ENCODE results near the gene RPAP3.

GRCh38 chr12:47746523-47746922 lies 40.7 kb upstream of the RPAP3 start:
- no peak for TF ChIP-seq CTCF (IDR thresholded peaks at IDR 0.05; ENCODE audit: poor library complexity, severe bottlenecking)
- TF ChIP-seq EP300 (conservative IDR thresholded peaks at IDR 0.05; ENCODE audit: poor library complexity, severe bottlenecking) = no peak
- TF ChIP-seq TAF1 (IDR thresholded peaks at IDR 0.05; ENCODE audit: low read depth) = no peak
- TF ChIP-seq, protein P1, sequence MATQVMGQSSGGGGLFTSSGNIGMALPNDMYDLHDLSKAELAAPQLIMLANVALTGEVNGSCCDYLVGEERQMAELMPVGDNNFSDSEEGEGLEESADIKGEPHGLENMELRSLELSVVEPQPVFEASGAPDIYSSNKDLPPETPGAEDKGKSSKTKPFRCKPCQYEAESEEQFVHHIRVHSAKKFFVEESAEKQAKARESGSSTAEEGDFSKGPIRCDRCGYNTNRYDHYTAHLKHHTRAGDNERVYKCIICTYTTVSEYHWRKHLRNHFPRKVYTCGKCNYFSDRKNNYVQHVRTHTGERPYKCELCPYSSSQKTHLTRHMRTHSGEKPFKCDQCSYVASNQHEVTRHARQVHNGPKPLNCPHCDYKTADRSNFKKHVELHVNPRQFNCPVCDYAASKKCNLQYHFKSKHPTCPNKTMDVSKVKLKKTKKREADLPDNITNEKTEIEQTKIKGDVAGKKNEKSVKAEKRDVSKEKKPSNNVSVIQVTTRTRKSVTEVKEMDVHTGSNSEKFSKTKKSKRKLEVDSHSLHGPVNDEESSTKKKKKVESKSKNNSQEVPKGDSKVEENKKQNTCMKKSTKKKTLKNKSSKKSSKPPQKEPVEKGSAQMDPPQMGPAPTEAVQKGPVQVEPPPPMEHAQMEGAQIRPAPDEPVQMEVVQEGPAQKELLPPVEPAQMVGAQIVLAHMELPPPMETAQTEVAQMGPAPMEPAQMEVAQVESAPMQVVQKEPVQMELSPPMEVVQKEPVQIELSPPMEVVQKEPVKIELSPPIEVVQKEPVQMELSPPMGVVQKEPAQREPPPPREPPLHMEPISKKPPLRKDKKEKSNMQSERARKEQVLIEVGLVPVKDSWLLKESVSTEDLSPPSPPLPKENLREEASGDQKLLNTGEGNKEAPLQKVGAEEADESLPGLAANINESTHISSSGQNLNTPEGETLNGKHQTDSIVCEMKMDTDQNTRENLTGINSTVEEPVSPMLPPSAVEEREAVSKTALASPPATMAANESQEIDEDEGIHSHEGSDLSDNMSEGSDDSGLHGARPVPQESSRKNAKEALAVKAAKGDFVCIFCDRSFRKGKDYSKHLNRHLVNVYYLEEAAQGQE (IDR thresholded peaks at IDR 0.05; ENCODE audit: borderline replicate concordance) = no peak
- TF ChIP-seq EZH2 (IDR thresholded peaks at IDR 0.05; ENCODE audit: borderline replicate concordance, insufficient read depth, low read length, poor library complexity, severe bottlenecking) = no peak
- no peak for TF ChIP-seq POLR2AphosphoS5 (IDR thresholded peaks at IDR 0.05)
- TF ChIP-seq SMC3 (conservative IDR thresholded peaks at IDR 0.05; ENCODE audit: poor library complexity) = no peak
- TF ChIP-seq RAD21 (conservative IDR thresholded peaks at IDR 0.05) = no peak
- TF ChIP-seq MXI1 (conservative IDR thresholded peaks at IDR 0.05; ENCODE audit: poor library complexity, severe bottlenecking) = no peak
